NB4 (cell line): ENCODE data around the gene SEPTIN14.

Experiments
- CTCF ChIP-seq: IDR thresholded peaks from one replicate; pipeline ENCODE4 v1.5.1; 2012; ENCODE audit warnings: low read depth, low read length
- POLR2A ChIP-seq: IDR thresholded peaks from 2 replicates; pipeline ENCODE4 v1.6.1; 2011; ENCODE audit warnings: mild to moderate bottlenecking; ENCODE audit not compliant: insufficient read length; ENCODE audit errors: extremely low read depth

- no peak for TF ChIP-seq CTCF
- TF ChIP-seq POLR2A, result no peak
These were observed 21.8 kb upstream of the SEPTIN14 start for GRCh38 chr7:55884321-55884720.
